HG03571 (cell line): ENCODE measurements around the gene RAMACL.
A peak's percentile ranks its signal among the peaks of the same experiment; 100 is the strongest.
"Not testable (repeated sequence)": the region's sequence is repeated elsewhere in the genome, so short reads cannot be mapped to it uniquely, and the experiment has no call there.

Experiments used
- ATAC-seq: cut with Tn5 transposase; IDR thresholded peaks from one replicate; pipeline ENCODE4 v1.9.1; 2021; ENCODE audit not compliant: unreplicated experiment

The RAMACL gene

DNA sequence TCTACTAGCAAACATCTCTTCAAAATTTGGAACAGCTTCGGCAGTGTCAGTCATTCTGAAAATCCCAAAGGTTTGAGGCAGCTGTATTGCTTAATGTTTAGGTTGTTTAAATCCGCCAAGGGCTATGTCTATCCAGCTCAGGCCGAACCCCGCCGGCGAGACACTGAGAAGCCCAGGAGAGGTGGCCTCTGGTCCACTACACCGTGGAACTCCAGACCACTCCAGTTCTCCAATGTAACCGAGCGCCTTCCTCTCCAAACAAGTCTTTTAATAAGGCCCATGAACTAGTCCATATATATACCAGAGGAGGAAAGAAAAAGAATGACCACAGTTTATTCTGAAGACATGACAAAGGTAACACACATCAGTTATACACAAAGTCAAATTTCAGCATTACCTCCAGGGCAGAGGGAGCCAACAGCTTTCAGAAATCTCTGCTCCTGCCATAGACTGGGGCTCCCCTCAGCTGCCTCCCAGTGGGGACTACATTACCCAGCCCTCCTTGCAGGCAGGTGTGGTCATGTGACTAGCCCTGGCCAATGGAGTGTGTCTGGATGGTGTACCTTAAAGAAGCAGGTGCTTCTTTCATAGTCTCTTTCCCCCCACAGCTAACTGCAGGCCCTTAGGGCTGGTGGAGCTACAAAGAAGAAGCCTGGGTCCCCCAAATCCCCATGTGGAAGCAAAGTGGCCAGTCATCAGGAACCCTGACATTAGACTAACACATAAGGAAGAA lies at the start of gene RAMACL:
RAMACL (minus strand) TSS at position 255 of the 733 bp plus-strand sequence; CDS start at position 54, 201 bp downstream.
- peak; percentile 72 for ATAC-seq

DNA sequence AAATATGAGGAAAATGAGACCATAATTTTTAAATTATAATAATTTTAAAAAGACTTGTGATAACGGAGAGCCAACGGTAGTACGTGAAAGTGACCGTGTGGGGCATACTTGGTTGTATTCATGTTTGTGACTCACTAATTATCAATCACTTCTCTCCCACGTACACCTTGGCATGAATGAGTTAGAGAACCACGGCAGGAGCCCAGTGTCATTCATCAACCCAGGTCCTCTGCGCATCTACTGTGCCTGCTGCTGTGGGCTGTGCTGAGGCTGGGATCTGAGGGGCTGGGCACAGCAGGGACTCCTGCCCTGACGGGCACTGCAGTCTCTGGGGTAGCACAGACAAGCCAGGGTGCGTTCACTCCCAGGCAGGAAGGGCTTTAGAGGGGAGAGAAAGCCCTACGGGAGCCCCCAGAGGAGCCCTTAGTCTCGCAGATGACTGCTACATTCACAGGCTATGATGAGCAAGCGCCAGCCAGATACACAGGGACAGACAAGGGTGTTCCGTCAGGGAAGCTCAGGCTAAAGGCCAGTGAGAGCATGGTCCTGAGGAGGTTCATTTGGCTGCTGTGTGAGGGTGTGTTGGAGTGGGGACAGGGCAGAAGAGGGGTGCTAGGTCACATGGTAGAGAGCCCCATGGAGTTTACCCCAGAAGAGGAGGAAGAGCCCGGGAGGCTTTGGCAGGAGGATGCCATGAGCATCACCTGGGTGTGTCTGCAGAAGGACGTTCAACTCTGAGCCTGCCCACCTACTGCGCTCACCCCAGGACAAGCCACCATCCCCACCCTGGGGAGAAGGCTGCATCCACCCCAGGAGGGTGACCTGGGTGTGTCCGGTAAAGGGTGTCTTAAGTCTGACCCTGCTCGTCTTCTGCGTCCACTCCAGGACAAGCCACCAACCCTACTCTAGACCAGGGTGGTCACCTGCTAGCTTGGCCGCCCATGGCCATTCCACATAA lies 48.8 kb upstream of the RAMACL start:
- ATAC-seq, result no peak

DNA sequence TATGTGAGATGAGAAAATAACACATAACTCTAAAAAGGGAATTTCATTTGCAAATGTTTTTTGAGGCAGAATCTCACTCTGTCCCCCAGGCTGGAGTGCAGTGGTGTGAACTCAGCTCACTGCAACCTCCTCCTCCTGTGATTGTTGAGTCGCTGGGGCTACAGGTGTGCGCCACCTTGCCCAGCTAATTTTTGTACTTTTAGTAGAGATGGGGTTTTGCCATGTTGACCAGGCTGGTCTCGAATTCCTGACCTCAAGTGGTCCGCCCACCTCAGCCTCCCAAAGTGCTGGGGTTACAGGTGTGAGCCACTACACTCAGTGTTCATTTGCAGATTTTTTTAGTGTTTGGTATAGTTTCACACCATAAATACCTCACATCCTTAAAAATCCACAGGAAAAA lies 48.1 kb upstream of the RAMACL start:
- ATAC-seq, result not testable (repeated sequence)

- no peak for ATAC-seq
These were observed 47.5 kb upstream of the RAMACL start for GRCh38 chr6:166633732-166634535.

DNA sequence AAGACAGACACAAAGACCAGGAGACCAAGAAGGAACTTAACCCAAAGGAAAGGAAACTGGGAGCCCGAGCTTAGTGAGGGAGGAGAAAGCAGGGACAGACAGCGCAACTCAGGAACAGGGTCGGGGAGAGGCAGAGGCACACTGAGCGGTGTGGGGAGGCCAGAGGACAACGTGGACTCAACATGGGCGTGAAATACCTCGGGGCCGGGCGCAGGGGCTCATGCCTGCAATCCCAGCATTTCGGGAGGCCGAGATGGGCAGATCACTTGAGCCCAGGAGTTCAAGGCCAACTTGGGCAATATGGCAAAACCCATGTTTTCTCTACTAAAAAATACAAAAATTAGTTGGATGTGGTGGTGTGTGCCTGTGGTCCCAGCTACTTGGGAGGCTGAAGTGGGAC lies 46.3 kb upstream of the RAMACL start:
- ATAC-seq, result no peak

- ATAC-seq, result no peak
These were observed 44.0 kb upstream of the RAMACL start for GRCh38 chr6:166630462-166630861.

- ATAC-seq, result no peak
These were observed 43.1 kb upstream of the RAMACL start for GRCh38 chr6:166629628-166630027.

DNA sequence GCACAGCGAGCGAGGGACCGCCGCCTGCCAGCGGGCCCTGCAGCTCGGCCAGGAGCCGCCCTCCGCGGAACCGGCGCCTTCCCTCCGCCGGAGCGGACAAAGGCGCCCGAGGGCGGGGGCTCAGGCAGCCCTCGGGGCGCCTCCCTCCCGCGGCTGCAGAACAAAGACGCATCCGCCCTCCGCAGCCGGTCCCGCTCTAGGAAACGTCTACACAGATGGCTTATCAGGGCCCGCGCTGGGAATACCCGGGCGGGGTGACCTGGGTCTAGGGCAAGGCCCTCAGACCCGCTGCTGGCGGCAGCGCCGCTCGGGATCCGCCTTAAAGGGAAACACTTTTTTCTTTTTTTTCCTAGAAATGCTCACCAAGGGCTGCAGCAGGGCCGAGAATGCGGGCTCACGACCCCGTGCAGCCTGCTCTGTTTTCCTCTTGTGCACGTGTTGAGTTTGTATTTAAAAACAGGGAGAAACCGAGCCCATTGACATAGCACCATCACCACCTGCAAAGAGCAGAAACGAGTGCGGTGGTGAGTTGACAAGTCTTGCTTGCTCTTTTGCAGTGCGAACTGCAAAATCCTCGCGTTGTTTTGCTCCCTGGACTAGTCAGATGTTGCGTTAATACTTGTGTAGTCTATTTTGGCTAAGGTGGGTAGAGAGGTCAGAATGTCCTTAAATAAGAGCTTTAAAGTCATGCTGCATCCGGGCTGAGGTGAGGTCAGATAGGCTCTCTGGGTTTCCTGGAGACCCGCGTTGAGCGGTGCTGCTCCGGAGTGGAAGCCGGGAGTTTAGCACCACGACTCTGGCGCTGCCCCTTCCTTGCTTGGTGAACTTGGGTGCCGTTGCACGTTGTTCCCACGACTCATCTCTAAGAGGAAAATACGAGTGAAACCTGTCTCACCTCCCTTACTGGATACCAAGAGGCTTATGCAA lies 41.7 kb upstream of the RAMACL start:
- peak; percentile 24 for ATAC-seq

DNA sequence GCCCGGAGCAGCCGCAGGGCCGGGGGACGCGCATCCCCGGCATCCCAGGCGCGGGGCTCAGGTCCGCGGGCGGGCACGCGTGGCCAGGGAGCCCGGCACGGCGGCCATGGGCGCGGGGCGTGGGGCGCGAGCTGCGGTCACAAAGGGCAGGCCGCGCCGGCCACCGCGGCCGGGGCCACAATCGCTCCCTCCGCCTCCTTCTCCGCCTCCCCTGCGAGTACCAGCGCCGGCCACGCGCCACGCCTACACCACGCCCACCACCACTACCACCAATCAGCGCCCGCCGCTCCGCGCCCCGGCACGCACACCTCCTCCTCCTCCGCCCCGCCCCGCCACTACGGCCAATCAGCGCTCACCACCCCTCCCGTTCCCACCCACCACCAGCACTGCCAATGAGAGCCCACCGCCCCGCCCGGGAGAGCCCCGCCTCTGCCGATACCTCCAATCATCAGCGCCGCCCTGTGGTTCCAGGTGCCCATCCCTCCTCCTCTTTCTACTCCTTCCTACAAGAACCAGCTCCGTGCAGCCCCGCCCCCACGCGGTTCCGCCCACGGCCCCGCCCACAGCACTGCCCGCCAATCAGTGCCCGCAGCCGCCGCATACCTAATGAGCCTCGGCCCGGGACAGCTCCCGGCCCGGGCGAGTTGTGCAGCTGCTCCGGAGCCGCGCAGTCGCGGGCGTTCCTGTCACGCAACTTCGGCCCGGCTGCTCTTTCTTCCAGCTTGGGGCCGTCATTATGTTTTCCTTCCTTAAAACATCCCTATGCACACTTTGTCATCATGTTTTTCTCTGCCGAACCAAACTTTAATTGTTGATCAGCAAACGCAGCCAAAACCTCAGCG lies 40.8 kb upstream of the RAMACL start, which contains the start of gene RPS6KA2:
RPS6KA2 (minus strand) TSS at position 219 of the 842 bp plus-strand sequence. CDS start 232 bp downstream, outside the sequence.
- ATAC-seq, result peak; percentile 89

DNA sequence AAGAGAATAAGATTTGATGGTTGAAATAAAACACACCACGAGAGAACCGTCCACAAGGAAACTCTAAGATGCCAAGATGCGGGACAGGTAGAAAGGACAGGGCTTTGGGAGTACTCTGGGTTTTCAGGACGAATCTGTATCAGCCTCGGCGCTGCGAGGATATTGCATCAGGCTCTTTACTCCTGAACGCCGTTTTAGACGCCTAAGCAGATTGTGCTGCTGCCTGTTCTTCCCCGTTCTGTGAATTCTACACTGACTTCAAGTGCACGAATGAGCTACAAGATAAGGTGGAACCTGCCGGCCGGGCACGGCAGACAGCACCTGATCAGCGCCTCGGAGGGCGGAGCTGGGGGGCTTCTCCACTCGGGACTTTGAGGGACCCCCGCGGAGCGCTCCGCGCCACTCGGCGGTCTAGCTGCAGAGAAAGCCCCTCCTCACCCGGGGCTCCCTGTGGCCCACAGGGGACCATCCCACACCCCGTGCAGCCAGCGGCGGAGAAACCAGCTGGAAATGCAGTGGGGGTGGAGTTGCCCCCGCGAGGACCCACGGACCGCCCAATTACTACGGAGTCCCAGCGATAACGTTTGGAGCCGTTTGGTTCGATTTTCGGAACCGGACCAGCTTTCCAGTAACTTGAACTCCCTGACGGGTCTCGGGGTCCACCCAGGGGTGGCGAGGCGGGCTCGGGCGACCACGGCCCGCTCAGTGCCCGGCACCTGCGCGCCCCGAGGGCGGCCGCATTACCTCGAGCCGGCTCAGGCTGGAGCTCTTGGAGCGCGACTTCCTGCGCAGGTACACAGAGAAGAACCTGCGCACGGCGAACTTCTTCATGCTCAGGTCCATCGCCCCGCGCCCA lies 39.9 kb upstream of the RAMACL start:
- ATAC-seq, result no peak

- ATAC-seq, result no peak
These were observed 38.9 kb upstream of the RAMACL start for GRCh38 chr6:166625356-166625755.

DNA sequence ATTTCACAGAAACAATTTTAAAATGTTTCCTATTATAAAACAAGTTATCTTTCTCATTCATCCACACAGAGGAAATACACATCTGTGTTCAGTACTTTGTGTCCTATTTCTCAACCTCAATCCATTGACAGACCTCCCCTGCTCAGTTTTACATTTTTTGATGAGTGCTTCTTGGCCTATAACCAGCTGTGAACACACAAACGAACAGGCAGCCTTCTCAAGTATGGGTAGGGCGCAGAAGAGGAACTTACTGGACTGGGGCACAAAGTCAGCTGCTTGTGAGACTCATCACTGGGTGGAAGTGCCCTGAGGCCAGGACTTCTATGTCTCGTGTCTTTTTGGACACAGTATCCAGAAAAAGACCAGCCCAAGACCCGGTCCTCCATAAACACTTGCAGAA lies 37.8 kb upstream of the RAMACL start:
- ATAC-seq, result no peak

- ATAC-seq, result no peak
These were observed 36.8 kb upstream of the RAMACL start for GRCh38 chr6:166623318-166623717.

DNA sequence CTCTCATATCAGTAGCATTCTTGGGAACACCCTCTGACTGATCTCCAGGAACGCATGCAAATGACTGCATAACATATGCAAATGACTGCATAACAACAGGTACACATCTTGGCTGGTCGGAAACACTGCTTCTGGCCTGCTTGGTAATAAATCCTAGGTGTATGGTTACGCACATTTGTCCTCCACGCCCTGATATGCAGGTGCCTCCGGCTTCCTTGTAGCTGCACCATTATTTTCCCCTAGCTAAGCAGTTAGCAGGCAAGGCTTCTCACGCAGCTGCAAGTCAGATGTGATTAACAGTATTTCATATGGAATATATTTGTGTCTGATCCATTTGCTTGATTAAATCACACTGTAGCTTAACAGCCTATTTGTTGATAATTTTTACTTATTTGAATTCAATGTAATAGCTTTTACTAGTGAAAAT lies 34.6 kb upstream of the RAMACL start:
- ATAC-seq, result no peak

GRCh38 chr6:166620478-166621113 lies 34.1 kb upstream of the RAMACL start:
- no peak for ATAC-seq

GRCh38 chr6:166619912-166620311 lies 33.4 kb upstream of the RAMACL start:
- no peak for ATAC-seq
